Panc1 (cell line): ENCODE results near the gene WASF3. TPM values are rescaled to one million over a fixed set of nuclear protein-coding genes. Genes with fewer than 3 reads are reported as not detected.
A peak's percentile ranks its signal among the peaks of the same experiment; 100 is the strongest.

Experiments
- ATAC-seq: fragments of 200-7000 bp; cut with Tn5 transposase; 2 replicates; pipeline ENCODE4 v1.9.1; 2020; ENCODE audit warnings: mild to moderate bottlenecking, moderate library complexity
- BruUV-seq: library from RNA; stranded (reverse); fragments of 400-500 nt; replicated peaks from 2 replicates; lab custom pipeline; 2021; lab: Mats Ljungman, UMichigan
- CTCF ChIA-PET: fragments of 300-600 bp; sonication (Branson Sonifier 250); formaldehyde crosslinking; loops from one replicate; lab custom pipeline; 2022; ENCODE audit warnings: antibody characterized with exemption; lab: Charles Lee
- POLR2A ChIA-PET: fragments of 300-600 bp; sonication (Branson Sonifier 250); formaldehyde crosslinking; loops from one replicate; lab custom pipeline; 2022; ENCODE audit warnings: antibody characterized with exemption; lab: Charles Lee
- DNase-seq: peaks from one replicate; pipeline ENCODE4 v3.0.0-alpha.2; 2010; ENCODE audit warnings: low read depth, low spot score
- H3K27ac ChIP-seq: 2 replicates; pipeline ENCODE4 v1.5.1; 2011; ENCODE audit warnings: mild to moderate bottlenecking, low read length, inconsistent platforms
- H3K27me3 ChIP-seq: fragments of 200-500 bp; sonication (Bioruptor generic); 2 replicates; pipeline ENCODE4 v1.6.0; 2014; ENCODE audit warnings: low read length, inconsistent platforms; ENCODE audit not compliant: control insufficient read depth, insufficient read depth
- H3K36me3 ChIP-seq: fragments of 200-500 bp; sonication (Bioruptor generic); 2 replicates; pipeline ENCODE4 v1.5.1; 2014; ENCODE audit warnings: inconsistent platforms, mild to moderate bottlenecking, low read length, moderate library complexity; ENCODE audit not compliant: control insufficient read depth, insufficient read depth
- H3K4me1 ChIP-seq: 2 replicates; pipeline ENCODE4 v1.5.1; 2011; ENCODE audit warnings: inconsistent platforms, mild to moderate bottlenecking, low read length, moderate library complexity; ENCODE audit not compliant: control insufficient read depth, insufficient read depth
- H3K4me3 ChIP-seq, 2 experiments: 2 replicates each; pipeline ENCODE4 v1.5.1; 2011 to 2012; ENCODE audit warnings: low read depth in 2 of 2, low read length in 2 of 2, mild to moderate bottlenecking in 2 of 2, inconsistent platforms in 1 of 2, moderate library complexity in 1 of 2
- H3K9me3 ChIP-seq: fragments of 200-500 bp; sonication (Bioruptor generic); 2 replicates; pipeline ENCODE4 v1.5.1; 2014; ENCODE audit warnings: low read depth, mild to moderate bottlenecking, inconsistent platforms, low read length, moderate library complexity; ENCODE audit not compliant: control insufficient read depth, insufficient read depth
- POLR2AphosphoS5 ChIP-seq: IDR thresholded peaks from 2 replicates; pipeline ENCODE4 v1.6.1; 2012; ENCODE audit warnings: mild to moderate bottlenecking, low read depth, low read length, moderate library complexity
- SIN3A ChIP-seq: IDR thresholded peaks from 2 replicates; pipeline ENCODE4 v1.6.1; 2012; ENCODE audit warnings: low read depth, mild to moderate bottlenecking, low read length, moderate library complexity, borderline replicate concordance; ENCODE audit not compliant: insufficient read depth
- TCF7L2 ChIP-seq: IDR thresholded peaks from 2 replicates; pipeline ENCODE4 v1.6.1; 2011; ENCODE audit warnings: mild to moderate bottlenecking, low read depth, low read length, inconsistent platforms
- in situ Hi-C: cut with HindIII; loops from 2 replicates; pipeline ENCODE4 v1.10.0; 2016; ENCODE audit warnings: low sequenced_read_pairs, low pct_unique_long_range_greater_than_20kb
- intact Hi-C: fragments of 100-400 bp; cut with micrococcal nuclease; formaldehyde crosslinking; loops from one replicate; pipeline ENCODE4 v1.10.0; 2022; ENCODE audit not compliant: unreplicated experiment
- total RNA-seq: library from RNA; stranded (reverse); gene quantifications from one replicate; pipeline ENCODE4 v1.2.1, GENCODE V29; 2021; ENCODE audit not compliant: unreplicated experiment
- TF ChIP-seq, protein P1 (sequence below): fragments of 450-650 bp; IDR thresholded peaks from 2 replicates; pipeline ENCODE4 v1.5.1; 2017; ENCODE audit warnings: mild to moderate bottlenecking
- TF ChIP-seq, protein P2 (sequence below), 2 experiments: IDR thresholded peaks; 2 replicates each; pipeline ENCODE4 v1.6.1; 2011 to 2012; ENCODE audit warnings: low read depth in 2 of 2, control low read depth in 1 of 2, low read length in 1 of 2, mild to moderate bottlenecking in 1 of 2, moderate library complexity in 1 of 2; ENCODE audit not compliant: insufficient read depth in 1 of 2

WASF3 gene
- total RNA-seq, 1 experiment from 2014 or later, result 20.2 TPM

DNA sequence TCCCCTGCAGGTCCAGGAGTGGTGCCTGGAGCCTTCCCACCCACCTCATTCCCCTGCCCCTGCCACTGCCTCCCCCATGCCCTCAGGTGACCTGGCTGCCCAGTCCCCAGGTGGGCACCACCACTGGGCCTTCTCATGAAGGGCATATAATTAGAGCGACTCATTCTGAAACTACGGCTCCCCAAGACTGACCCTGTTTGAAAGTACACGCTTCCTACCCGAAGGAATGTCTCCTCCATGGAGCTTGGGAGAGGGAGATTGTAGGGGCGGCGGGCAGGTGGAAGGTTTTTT is 150.5 kb downstream of the WASF3 start:
- intact Hi-C loops, result no loop called here
- Histone ChIP-seq H3K27ac (no peak overlapping the region), H3K4me1 (no peaks in the 10 kb centered on the region), H3K36me3 (no peaks in the 10 kb centered on the region), H3K9me3 (no peaks in the 10 kb centered on the region), H3K27me3 (no peaks in the 10 kb centered on the region), H3K4me3 (no peak overlapping the region)
- ChIA-PET POLR2A (no interaction called here), CTCF (no interaction called here)
- TF ChIP-seq, protein P1, sequence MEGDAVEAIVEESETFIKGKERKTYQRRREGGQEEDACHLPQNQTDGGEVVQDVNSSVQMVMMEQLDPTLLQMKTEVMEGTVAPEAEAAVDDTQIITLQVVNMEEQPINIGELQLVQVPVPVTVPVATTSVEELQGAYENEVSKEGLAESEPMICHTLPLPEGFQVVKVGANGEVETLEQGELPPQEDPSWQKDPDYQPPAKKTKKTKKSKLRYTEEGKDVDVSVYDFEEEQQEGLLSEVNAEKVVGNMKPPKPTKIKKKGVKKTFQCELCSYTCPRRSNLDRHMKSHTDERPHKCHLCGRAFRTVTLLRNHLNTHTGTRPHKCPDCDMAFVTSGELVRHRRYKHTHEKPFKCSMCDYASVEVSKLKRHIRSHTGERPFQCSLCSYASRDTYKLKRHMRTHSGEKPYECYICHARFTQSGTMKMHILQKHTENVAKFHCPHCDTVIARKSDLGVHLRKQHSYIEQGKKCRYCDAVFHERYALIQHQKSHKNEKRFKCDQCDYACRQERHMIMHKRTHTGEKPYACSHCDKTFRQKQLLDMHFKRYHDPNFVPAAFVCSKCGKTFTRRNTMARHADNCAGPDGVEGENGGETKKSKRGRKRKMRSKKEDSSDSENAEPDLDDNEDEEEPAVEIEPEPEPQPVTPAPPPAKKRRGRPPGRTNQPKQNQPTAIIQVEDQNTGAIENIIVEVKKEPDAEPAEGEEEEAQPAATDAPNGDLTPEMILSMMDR, result peak; percentile 45
- TF ChIP-seq POLR2AphosphoS5, result no peak
- in situ Hi-C loops, result no loop called here
- no peak for DNase-seq
- no TSS peak for BruUV-seq
- ATAC-seq, result peak; percentile 33; the same call in 1 of the 2 replicates

DNA sequence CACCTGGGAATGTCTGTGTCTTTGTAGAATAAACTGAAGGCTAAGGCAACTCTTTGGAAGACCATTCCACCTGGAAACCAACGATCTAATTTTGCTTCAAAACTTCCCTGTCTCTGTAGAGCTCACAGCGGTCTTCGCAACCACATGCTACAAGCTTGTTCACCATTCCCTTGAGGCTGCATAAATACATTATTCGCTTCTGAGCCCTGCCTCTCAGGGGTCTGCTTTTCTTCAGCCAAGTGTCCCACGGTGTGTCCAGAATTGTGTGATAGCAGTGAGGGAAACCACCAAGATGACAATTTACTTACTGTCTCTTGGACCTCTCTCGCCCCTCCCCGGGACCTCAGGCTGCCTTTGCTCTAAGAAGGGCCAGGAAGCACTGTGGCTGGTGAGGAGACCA is 152.0 kb downstream of the WASF3 start:
- no peak for TF ChIP-seq TCF7L2
- TF ChIP-seq SIN3A, result no peak
- TF ChIP-seq, protein P2, sequence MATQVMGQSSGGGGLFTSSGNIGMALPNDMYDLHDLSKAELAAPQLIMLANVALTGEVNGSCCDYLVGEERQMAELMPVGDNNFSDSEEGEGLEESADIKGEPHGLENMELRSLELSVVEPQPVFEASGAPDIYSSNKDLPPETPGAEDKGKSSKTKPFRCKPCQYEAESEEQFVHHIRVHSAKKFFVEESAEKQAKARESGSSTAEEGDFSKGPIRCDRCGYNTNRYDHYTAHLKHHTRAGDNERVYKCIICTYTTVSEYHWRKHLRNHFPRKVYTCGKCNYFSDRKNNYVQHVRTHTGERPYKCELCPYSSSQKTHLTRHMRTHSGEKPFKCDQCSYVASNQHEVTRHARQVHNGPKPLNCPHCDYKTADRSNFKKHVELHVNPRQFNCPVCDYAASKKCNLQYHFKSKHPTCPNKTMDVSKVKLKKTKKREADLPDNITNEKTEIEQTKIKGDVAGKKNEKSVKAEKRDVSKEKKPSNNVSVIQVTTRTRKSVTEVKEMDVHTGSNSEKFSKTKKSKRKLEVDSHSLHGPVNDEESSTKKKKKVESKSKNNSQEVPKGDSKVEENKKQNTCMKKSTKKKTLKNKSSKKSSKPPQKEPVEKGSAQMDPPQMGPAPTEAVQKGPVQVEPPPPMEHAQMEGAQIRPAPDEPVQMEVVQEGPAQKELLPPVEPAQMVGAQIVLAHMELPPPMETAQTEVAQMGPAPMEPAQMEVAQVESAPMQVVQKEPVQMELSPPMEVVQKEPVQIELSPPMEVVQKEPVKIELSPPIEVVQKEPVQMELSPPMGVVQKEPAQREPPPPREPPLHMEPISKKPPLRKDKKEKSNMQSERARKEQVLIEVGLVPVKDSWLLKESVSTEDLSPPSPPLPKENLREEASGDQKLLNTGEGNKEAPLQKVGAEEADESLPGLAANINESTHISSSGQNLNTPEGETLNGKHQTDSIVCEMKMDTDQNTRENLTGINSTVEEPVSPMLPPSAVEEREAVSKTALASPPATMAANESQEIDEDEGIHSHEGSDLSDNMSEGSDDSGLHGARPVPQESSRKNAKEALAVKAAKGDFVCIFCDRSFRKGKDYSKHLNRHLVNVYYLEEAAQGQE (IDR thresholded peaks at IDR 0.05; ENCODE audit: insufficient read depth in 1 of 2, low read depth in 2 of 2, low read length in 1 of 2), result no peak
- TF ChIP-seq, protein P1, result no peak
- no peak for TF ChIP-seq POLR2AphosphoS5
- Histone ChIP-seq H3K27ac (no peak overlapping the region), H3K9me3 (no peaks in the 10 kb centered on the region), H3K36me3 (no peaks in the 10 kb centered on the region), H3K4me1 (no peaks in the 10 kb centered on the region), H3K4me3 (no peak overlapping the region), H3K27me3 (no peaks in the 10 kb centered on the region)
- POLR2A ChIA-PET, result no interaction called here
- BruUV-seq, result no TSS peak
- CTCF ChIA-PET, result interaction anchor here (1.0 kb wide), 1 partner anchor 164 kb away, joined by 4 read pairs; no protein-coding TSS in a partner anchor
- in situ Hi-C loops (no loop called here), intact Hi-C loops (no loop called here)
- ATAC-seq (no peak), DNase-seq (no peak)
